OCI-LY1 (cell line): Measurements from ENCODE around the gene ZNF672.
"Not testable (repeated sequence)": the region's sequence is repeated elsewhere in the genome, so short reads cannot be mapped to it uniquely, and the experiment has no call there.

ENCODE experiments used
- CTCF ChIP-seq: fragments of 200-600 bp; sonication (generic), shearing (Covaris generic); IDR thresholded peaks from 2 replicates; pipeline ENCODE4 v1.5.1; 2017; ENCODE audit warnings: mild to moderate bottlenecking, antibody characterized with exemption, low read length, moderate library complexity, mixed read lengths
- EZH2 ChIP-seq: fragments of 200-600 bp; sonication (generic), shearing (Covaris generic); IDR thresholded peaks from 2 replicates; pipeline ENCODE4 v1.8.0; 2017; ENCODE audit warnings: borderline replicate concordance, mixed run types, mild to moderate bottlenecking, antibody characterized with exemption, low read length, moderate library complexity, mixed read lengths

DNA sequence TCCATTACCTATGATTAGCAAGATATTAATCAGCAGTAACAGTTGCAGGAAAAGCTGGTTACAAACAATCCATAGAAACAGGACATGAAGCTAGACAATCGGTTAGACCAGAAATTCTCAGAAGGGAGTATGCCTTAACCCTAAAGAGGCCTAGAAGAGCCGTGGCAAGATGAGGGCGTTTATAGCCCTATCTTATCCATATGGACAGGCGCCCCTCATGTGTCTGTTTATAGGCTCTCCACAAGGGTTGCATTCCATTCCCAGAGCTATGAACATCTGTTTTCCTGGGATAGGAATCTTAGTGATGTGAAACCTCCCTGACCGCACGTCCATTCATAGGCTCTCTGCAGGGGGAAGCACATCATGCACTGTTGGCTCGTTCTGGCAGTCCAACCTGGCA, 44.4 kb downstream of the ZNF672 start:
- TF ChIP-seq CTCF, EZH2: not testable (repeated sequence)
